ENCODE results near the gene SERINC5.
"Not testable (repeated sequence)": the region's sequence is repeated elsewhere in the genome, so short reads cannot be mapped to it uniquely, and the experiment has no call there.

SERINC5 gene

DNA sequence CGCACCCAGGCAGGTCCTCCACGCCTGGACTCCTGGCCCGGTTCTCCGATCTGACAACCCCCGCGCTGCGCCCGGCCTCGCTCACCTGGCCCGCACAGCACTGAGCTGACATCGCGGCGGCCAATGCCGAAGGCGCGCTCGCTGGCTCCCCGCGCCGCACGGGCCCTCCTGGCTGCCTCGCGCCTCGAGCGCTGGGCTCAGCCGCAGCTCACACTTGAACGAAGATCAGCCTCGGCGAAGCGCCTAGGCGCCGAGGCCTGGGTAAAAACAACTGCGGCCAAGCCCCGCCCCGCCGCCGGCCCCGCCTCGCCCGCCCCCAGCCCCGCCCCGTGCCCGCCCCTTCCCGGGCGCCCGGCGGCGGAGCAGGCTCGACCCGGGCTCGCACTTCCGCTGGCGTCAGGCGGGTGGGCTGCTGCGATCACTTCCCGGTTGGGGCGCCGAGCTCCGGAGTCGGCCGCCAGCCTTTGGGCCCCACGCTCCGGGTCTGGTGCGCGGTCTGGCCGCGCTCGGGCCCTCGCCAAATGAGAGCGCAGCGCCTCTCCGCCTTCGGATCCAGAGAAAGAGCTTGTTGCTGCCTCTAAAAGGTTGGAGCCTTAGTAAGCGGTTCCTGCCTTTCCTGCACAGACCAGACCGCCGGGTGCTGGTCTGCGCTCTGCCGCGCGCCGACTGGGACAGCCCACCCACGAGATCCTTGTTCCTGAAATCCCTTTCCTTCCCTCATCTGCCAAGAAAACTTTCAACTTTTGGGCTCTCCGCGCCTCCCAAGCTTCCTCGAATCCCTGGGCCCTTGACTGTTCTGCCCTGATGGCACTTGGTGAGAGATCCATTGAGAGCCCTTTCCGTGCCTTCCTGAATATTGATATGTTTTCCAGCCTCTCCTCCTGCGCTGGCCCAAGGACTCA lies at the start of gene SERINC5:
SERINC5 (minus strand) TSS at position 238 of the 902 bp plus-strand sequence; CDS start at position 112, 126 bp downstream.
- peak; percentile 83 for DNase-seq
- in situ Hi-C loops (cut with MboI; ENCODE audit: low pct_unique_long_range_greater_than_20kb, low sequenced_read_pairs) = loop anchor here (25.0 kb wide), 1 partner anchor 144 kb away; no protein-coding TSS in a partner anchor

DNA sequence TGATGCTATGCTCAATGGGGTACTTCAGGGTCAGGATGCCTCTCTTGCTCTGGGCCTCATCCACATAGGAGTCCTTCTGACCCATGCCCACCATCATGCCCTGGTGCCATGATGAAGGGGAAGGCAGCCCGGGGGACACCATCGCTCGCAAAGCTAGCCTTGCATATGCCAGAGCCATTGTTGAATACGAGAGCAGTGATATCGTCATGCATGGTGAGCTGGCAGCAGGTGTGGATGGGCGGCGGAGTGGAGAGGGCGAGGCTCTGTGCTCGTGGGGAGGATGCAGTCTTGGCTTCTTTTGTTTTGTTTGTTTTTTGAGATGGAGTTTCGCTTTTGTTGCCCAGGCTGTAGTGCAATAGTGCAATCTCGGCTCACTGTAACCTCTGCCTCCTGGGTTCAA lies 46.8 kb upstream of the SERINC5 start:
- no peak for DNase-seq
- in situ Hi-C loops (cut with MboI; ENCODE audit: low pct_unique_long_range_greater_than_20kb, low sequenced_read_pairs) = loop anchor here (10.0 kb wide), 1 partner anchor 208 kb away; no protein-coding TSS in a partner anchor

DNA sequence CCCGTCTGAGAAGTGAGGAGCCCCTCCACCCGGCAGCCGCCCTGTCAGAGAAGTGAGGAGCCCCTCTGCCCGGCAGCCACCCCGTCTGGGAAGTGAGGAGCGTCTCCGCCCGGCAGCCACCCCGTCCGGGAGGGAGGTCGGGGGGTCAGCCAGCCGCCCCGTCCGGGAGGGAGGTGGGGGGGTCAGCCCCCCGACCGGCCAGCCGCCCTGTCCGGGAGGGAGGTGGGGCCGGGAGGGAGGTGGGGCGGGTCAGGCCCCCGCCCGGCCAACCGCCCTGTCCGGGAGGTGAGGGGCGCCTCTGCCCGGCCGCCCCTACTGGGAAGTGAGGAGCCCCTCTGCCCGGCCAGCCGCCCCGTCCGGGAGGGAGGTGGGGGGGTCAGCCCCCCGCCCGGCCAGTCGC lies 45.5 kb upstream of the SERINC5 start:
- not testable (repeated sequence) for DNase-seq
- in situ Hi-C loops (cut with MboI; ENCODE audit: low pct_unique_long_range_greater_than_20kb, low sequenced_read_pairs) = loop anchor here (10.0 kb wide), 1 partner anchor 207 kb away; no protein-coding TSS in a partner anchor

DNA sequence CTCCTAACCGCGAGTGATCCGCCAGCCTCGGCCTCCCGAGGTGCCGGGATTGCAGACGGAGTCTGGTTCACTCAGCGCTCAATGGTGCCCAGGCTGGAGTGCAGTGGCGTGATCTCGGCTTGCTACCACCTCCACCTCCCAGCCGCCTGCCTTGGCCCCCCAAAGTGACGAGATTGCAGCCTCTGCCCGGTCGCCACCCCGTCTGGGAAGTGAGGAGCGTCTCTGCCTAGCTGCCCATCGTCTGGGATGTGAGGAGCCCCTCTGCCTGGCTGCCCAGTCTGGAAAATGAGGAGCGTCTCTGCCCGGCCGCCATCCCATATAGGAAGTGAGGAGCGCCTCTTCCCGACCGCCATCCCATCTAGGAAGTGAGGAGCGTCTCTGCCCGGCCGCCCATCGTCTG lies 44.9 kb upstream of the SERINC5 start:
- in situ Hi-C loops (cut with MboI; ENCODE audit: low pct_unique_long_range_greater_than_20kb, low sequenced_read_pairs) = loop anchor here (10.0 kb wide), 1 partner anchor 206 kb away; no protein-coding TSS in a partner anchor
- not testable (repeated sequence) for DNase-seq

DNA sequence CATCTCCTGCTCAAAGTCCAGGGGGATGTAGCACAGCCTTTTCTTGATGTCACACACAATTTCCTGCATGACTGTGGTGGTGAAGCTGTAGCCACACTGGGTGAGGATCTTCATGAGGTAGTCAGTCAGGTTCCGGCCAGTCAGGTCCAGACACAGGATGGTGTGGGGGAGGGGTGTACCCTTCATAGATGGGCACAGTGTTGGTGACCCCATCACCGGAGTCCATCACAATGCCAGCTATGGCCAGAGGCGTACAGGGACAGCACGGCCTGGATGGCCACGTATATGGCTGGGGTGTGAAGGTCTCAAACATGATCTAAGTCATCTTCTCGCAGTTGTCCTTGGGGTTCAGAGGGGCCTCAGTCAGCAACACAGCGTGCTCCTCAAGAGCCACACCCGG lies 44.3 kb upstream of the SERINC5 start:
- DNase-seq = no peak
- in situ Hi-C loops (cut with MboI; ENCODE audit: low pct_unique_long_range_greater_than_20kb, low sequenced_read_pairs) = loop anchor here (10.0 kb wide), 1 partner anchor 205 kb away; no protein-coding TSS in a partner anchor

DNA sequence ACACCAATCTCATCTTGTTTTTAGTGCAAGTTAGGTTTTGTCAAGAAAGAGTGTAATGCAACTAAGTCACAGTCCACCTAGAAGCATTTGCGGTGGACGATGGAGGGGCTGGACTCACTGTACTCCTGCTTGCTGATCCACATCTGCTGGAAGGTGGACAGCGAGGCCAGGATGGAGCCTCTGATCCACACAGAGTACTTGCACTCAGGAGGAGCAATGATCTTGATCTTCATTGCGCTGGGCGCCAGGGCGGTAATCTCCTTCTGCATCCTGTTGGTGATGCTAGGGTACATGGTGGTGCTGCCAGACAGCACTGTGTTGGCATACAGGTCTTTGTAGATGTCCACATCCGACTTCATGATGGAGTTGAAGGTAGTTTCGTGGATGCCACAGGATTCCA lies 43.8 kb upstream of the SERINC5 start:
- DNase-seq = no peak

DNA sequence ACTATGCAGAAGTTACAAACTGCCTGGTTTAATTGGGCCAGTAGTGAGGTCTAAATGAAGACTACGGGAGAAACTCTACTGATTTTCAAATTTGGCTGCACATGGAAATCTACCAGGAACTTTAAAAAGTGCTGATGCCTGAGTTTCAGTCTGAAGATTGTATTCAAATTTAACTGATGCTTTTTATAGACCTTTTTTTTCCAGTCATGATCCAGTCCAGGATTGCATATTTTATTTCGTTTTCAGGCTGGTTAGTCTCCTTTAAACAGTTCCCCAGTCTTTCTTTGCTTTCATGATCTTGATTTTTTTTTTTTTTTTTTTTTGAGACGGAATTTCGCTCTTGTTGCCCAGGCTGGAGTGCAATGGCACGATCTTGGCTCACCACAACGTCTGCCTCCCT lies 40.3 kb upstream of the SERINC5 start:
- no peak for DNase-seq
- in situ Hi-C loops (cut with MboI; ENCODE audit: low pct_unique_long_range_greater_than_20kb, low sequenced_read_pairs) = no loop called here

More for the DNA sequence above, 43.8 kb upstream of the SERINC5 start:
- in situ Hi-C loops (cut with MboI; ENCODE audit: low pct_unique_long_range_greater_than_20kb, low sequenced_read_pairs) = no loop called here

DNA sequence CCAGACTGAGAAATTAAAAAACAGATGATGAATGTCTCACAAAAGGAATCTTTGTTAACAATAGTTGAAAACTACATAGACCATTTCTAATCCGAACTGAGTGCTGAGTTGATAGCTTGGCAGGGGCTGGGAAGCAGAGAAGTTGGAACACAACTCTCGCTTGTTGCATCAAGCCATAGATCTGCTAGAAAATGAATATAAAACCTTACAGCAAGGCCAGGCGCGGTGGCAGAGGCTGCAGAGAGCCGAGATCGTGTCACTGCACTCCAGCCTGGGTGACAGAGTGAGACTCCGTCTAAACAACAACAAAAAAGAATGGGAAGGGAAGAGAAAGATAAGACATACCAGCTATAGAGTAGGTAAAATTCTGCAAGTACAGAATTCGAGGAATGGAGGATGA lies 35.9 kb upstream of the SERINC5 start:
- DNase-seq = no peak
- in situ Hi-C loops (cut with MboI; ENCODE audit: low pct_unique_long_range_greater_than_20kb, low sequenced_read_pairs) = no loop called here

DNA sequence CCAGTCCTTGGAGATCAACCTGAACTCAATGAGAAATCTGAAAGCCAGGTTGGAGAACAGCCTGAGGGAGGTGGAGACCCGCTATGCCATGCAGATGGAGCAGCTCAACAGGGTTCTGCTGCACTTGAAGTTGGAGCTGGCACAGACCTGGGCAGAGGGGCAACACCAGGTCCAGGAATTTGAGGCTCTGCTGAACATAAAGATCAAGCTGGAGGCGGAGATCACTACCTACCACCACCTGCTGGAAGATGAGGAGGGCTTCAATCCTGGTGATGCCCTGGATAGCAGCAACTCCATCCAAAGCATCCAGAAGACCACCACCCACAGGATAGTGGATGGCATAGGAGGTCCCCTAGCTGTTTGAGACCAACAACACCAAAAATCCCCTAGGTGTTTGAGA lies 33.5 kb upstream of the SERINC5 start:
- in situ Hi-C loops (cut with MboI; ENCODE audit: low pct_unique_long_range_greater_than_20kb, low sequenced_read_pairs) = no loop called here
- DNase-seq = no peak

DNA sequence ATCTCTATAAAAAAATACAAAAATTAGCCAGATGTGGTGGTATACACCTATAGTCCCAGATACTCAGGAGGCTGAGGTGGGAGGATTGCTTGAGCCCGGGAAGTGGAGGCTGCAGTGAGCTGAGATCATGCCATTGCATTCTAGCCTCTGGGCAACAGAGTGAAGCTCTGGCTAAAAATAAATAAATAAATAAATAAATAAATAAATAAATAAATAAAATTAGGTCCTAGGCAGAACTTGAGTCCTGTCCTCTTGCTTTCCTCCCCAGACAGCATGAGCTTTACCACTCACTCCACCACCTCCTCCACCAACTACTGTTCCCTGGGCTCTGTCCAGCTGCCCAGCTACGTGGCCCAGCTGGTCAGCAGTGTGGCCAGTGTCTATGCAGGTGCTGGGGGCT lies 32.3 kb upstream of the SERINC5 start:
- in situ Hi-C loops (cut with MboI; ENCODE audit: low pct_unique_long_range_greater_than_20kb, low sequenced_read_pairs) = no loop called here
- DNase-seq = no peak

DNA sequence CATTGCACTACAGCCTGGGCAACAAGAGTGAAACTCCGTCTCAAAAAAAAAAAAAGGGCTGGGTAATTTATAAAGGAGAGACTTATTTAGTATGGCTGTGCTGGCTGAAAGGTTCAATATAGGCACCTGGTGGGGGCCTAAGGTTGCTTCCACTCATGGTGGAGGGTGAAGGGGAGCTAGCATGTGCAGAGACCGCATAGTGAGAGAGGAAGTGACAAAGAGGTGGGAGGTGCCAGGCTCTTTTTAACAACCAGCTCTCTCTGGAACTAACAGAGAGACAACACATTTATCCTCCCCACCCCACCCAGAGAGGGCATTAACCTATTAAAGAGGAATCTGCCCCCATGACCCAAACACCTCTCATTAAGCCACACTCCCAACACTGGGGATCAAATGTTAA lies 28.9 kb upstream of the SERINC5 start:
- peak; percentile 68 for DNase-seq
- in situ Hi-C loops (cut with MboI; ENCODE audit: low pct_unique_long_range_greater_than_20kb, low sequenced_read_pairs) = no loop called here

DNA sequence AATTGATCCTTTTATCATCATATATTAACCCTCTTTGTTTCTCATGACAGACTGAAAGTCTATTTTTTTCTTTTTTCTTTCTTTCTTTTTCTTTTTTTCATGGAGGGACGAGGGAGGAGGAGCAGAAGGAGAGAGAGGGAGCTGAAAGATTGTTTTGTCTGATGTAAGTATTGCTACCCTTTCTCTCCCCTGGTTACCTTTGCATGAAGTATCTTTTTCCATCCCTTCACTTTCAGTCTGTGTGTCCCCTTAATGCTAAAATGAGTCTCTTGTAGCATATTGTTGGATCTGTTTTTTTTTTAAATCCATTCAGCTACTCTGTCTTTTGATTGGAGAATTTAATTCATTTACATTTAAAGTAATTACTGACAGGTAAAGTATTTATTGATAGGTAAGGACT lies 27.5 kb upstream of the SERINC5 start:
- in situ Hi-C loops (cut with MboI; ENCODE audit: low pct_unique_long_range_greater_than_20kb, low sequenced_read_pairs) = no loop called here
- no peak for DNase-seq

DNA sequence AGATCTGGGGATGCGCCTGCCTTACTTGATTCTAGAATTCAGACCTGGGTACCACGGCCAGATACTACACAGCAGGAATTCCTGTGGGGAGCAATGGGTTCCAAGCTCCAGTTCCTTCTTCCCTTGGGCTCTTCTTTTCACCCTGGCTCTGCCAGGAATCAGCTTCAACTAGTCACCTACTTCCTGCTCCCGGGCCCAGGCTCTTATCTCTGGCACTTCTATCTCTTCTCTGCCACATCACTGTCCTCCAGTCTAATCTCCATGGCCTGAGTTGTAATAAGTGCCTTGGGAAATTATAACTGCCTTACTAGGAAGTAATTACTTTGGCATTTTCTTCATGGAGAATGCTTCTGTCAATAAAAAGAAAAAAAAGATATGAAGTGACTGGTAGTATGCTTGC lies 26.2 kb upstream of the SERINC5 start:
- no peak for DNase-seq
- in situ Hi-C loops (cut with MboI; ENCODE audit: low pct_unique_long_range_greater_than_20kb, low sequenced_read_pairs) = no loop called here

DNA sequence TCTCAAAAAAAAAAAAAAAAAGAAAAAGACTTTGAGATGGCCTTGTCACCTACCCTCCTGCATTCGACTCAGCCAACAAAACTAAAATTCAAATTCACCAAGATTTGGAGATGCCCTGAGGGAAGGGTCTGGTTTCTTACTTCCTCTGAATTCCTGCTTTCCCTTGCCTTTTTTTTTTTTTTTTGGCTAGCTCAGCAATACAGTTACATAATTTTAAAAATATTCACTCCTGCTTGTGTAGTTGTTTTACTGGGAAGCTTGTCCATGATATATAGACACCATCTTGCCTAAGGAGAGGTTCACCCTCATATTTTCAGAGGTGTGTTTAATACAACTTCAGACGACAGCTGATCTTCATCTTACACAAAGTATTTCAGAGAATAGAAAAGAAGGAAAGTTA lies 21.3 kb upstream of the SERINC5 start:
- in situ Hi-C loops (cut with MboI; ENCODE audit: low pct_unique_long_range_greater_than_20kb, low sequenced_read_pairs) = no loop called here
- no peak for DNase-seq

DNA sequence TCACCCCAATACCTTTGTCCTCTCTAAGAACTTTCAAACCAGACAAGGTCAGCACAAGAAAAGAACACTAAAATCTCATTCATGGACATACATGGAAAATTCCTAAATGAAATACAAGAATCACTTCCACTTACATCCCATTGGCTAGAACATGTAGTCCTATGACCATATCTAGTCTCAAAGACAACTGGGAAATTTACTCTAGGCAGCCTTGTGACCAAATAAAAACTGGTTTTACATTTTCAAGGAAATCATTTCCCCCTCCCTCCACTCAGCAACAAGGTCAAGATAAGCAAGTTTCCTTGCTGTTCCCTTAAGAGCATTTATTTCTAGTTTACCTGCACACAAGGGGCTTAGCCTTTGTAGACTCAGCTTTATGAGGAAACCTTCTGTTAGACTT lies 20.3 kb upstream of the SERINC5 start:
- in situ Hi-C loops (cut with MboI; ENCODE audit: low pct_unique_long_range_greater_than_20kb, low sequenced_read_pairs) = no loop called here
- DNase-seq = no peak

DNA sequence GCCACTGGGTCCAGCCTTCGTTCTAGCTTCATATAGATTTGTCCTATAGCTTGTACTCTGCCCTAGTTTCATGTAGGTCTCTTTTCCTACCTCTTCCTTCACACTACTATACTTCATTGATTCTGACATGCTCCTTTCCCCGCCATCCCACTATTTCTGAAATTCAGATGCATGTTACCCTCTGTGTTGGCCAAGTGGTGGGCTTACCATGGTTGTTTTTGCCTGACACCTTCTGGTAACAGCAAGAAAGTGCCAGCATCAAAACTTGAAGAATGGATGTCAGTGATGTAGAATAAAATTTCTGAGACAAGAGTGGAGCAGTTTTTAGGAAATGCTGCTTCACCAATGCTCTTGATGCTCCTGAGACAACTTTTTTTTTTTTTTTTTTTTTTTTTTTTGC lies 19.5 kb upstream of the SERINC5 start:
- DNase-seq = peak; percentile 56
- in situ Hi-C loops (cut with MboI; ENCODE audit: low pct_unique_long_range_greater_than_20kb, low sequenced_read_pairs) = no loop called here

DNA sequence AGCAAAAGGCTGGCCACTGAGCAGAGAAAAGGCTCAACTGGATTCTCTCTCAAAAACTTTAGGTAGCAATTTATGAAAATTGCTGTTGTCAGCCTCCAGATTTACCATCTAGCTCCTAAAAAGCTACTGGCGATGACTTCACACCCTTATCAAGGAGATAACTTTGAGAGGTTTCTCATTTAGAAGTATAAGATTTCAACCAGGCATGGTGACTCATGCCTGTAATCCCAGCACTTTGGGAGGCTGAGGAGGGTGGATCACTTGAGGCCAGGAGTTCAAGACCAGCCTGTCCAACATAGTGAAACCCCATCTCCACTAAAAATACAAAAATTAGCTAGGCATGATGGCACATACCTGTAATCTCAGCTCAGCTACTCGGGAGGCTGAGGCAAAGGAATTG lies 14.7 kb upstream of the SERINC5 start:
- in situ Hi-C loops (cut with MboI; ENCODE audit: low pct_unique_long_range_greater_than_20kb, low sequenced_read_pairs) = loop anchor here (25.0 kb wide), 1 partner anchor 158 kb away; no protein-coding TSS in a partner anchor
- DNase-seq = not testable (repeated sequence)

DNA sequence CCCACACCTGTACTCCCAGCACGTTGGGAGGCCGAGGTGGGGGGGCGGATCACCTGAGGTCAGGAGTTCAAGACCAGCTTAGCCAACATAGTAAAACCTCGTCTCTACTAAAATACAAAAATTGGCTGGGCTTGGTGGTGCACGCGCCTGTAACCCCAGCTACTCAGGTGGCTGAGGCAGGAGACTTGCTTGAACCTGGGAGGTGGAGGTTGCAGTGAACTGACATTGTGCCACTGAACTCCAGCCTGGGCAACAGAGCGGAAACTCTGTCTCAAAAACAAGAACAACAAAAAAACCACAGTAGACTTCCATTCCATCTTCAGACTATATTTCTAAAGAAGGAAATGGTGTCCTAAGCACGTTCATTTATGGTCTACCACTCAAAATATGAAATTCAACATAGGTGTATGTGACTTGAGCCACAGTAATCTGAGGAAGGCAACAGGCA lies 14.2 kb upstream of the SERINC5 start:
- DNase-seq = peak; percentile 40
- in situ Hi-C loops (cut with MboI; ENCODE audit: low pct_unique_long_range_greater_than_20kb, low sequenced_read_pairs) = loop anchor here (25.0 kb wide), 1 partner anchor 158 kb away; no protein-coding TSS in a partner anchor

DNA sequence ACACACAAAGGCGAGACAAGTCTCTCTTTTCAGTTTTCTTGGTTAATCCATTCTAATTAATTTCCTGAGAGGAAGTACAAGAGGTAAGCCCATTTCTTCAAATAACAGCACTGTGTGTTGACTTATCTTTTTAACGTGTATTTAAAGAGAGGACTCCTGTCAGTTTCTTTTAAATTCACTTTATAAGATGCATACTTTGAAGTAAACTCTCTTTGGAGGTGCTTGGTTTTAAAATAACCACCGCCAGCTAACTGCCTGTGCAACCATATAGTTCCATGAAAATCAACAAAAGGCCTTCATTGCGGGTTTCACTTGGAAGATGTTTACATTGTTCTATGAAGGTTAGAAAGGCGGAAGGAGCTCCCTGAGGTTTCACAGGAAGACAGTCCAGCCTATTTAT lies 13.1 kb upstream of the SERINC5 start:
- DNase-seq = peak; percentile 66
- in situ Hi-C loops (cut with MboI; ENCODE audit: low pct_unique_long_range_greater_than_20kb, low sequenced_read_pairs) = loop anchor here (25.0 kb wide), 1 partner anchor 157 kb away; no protein-coding TSS in a partner anchor

DNA sequence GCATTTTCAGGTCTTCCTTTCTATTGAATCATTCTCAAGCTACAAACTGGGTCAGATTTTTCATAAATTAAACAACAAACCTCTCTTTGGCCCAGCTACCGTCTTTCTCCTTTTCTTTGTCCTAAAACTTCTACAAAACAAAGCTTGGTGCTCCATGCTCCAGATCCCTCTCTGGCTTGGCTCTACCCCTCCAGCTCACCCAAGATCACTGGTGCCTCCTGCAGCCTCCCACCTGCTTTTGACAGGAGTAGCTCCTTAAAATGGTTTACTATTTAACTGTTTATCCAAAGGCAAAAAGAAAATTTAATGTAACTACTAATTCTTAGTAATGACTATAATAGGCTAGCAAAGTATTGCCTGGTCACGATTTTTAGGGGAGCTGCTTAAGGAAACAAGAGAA lies 10.7 kb upstream of the SERINC5 start:
- in situ Hi-C loops (cut with MboI; ENCODE audit: low pct_unique_long_range_greater_than_20kb, low sequenced_read_pairs) = loop anchor here (25.0 kb wide), 1 partner anchor 154 kb away; no protein-coding TSS in a partner anchor
- no peak for DNase-seq
